ENCODE results near the gene PSMD13. TPM values are rescaled to one million over a fixed set of nuclear protein-coding genes. Genes with fewer than 3 reads are reported as not detected.

Gene PSMD13
- total and polyA plus RNA-seq, 7 donors: 108 to 265 (median 171) TPM

DNA sequence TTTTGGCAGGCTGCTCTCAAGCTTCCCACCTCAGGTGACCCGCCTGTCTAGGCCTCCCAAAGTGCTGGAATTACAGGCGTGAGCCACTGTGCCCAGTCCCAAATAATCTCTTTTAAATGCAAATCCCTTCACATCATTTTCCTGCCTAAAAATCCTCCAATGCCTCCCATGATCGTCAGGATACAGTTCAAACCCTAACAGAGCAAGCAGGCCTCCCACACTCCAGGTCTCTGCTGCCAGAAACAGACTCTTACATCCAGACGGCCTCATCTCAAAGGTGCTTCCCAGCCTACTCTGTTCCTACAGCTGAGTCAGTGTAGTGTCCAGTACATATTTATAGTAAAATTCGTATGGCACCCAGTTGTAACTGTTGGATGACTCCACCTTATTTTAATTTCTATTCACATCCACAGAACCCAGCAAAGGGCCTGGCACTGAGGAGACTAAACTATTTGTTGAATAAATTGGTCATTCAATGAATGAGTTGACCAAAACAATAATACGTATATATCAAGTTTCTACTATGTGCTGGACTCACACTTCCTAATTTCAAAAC lies 8.9 kb upstream of the PSMD13 start:
- Histone ChIP-seq H3K4me3 (no peak overlapping the region), H3K27ac (no peak overlapping the region), H3K27me3 (ENCODE audit: insufficient read depth in 3 of 3, low read length in 2 of 3) (no peaks in the 10 kb centered on the region), H3K9me3 (no peaks in the 10 kb centered on the region), H3K36me3 (ENCODE audit: insufficient read depth in 1 of 2, low read depth in 1 of 2) (peaks cover 3 to 45% of the 10 kb centered on the region in 2 donors), H3K4me1 (no peaks in the 10 kb centered on the region)
- intact Hi-C loops (cut with DNase I): no loop called here
- ATAC-seq: peak in 1 of 4 donors; percentile 42
- DNase-seq: no peak
- TF ChIP-seq, protein P1, sequence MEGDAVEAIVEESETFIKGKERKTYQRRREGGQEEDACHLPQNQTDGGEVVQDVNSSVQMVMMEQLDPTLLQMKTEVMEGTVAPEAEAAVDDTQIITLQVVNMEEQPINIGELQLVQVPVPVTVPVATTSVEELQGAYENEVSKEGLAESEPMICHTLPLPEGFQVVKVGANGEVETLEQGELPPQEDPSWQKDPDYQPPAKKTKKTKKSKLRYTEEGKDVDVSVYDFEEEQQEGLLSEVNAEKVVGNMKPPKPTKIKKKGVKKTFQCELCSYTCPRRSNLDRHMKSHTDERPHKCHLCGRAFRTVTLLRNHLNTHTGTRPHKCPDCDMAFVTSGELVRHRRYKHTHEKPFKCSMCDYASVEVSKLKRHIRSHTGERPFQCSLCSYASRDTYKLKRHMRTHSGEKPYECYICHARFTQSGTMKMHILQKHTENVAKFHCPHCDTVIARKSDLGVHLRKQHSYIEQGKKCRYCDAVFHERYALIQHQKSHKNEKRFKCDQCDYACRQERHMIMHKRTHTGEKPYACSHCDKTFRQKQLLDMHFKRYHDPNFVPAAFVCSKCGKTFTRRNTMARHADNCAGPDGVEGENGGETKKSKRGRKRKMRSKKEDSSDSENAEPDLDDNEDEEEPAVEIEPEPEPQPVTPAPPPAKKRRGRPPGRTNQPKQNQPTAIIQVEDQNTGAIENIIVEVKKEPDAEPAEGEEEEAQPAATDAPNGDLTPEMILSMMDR (IDR thresholded peaks at IDR 0.05): no peak
- WGBS, 3 donors: 82 to 83% (median 83%) methylated on average over 6 of the region's 6 CpGs

DNA sequence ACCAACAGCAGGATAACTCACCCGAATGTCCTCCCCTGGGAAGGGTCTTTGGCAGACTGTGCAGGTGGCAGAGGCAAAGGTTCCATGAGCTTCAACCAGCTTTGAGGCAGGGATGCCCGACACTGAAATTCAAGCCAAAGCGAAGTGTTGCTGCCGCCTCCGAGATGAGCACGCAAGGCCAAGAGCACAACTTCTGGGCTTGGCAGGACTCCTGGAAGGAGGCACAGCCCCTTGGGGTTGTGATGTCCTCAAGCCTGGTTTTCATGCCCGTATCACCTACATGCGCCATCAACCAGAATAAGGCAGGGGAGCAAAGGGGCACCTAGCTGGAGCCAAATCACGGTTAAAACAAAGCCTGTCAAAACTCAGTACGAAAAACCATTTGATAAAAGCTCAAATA lies 6.3 kb upstream of the PSMD13 start:
- no peak overlapping the region for H3K4me3 ChIP-seq
- no peaks in the 10 kb centered on the region for H3K9me3 ChIP-seq
- H3K36me3 ChIP-seq (ENCODE audit: insufficient read depth in 1 of 2, low read depth in 1 of 2): peaks cover 3 to 47% of the 10 kb centered on the region in 2 donors
- intact Hi-C loops (cut with DNase I): loop anchor here in 1 of 2 donors (10.0 kb wide), 1 partner anchor 274 kb away; the partner anchor contains the start of gene RNH1
- no peak for DNase-seq
- no peak for ATAC-seq
- no peaks in the 10 kb centered on the region for H3K27me3 ChIP-seq (ENCODE audit: insufficient read depth in 3 of 3, low read length in 2 of 3)
- H3K4me1 ChIP-seq: peaks cover 7% of the 10 kb centered on the region
- TF ChIP-seq, protein P1 (IDR thresholded peaks at IDR 0.05): no peak
- WGBS, 3 donors: 87 to 92% (median 88%) methylated on average over 10 of the region's 10 CpGs
- no peak overlapping the region for H3K27ac ChIP-seq

DNA sequence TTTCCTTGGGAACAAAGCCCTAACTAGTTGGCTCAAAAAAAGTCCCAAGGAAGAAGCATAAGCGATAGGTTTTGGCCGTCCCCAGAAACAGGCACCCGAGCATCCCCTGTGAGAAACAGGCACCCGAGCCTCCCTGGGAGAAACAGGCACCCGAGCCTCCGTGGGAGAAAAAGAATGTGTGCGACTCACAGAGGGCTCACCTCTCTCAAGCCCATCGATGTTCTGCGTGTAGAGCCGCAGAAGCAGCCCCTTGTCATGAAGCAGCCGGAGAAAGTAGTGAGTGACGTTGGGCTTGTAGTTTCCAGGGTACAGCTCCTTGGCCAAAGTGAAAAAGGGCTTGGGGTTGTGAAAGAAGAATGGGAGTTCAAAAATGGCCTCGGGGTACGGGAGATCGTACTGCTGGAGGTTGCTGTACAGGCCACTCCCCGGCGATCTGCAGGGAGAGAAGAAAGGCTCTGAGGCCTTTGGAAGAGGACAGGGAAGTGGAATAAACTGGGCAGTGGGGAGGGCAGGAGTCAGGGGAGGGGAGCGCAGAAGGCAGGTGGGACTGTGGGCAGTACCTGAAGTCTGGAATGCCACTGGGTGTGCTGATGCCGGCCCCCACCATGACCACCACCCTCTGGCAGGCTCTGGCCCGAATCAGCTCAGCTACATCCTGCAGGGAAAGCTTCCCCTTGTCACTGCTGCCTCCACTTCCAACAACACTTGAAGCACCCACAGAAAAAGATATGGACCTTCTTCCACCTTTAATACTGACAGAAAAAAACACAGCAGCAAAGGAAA lies 3.8 kb upstream of the PSMD13 start:
- TF ChIP-seq, protein P1 (IDR thresholded peaks at IDR 0.05): no peak
- 88 to 94% (median 92%) methylated on average over 20 of the region's 20 CpGs for WGBS, 3 donors
- no peak overlapping the region for H3K4me3 ChIP-seq
- H3K27me3 ChIP-seq (ENCODE audit: insufficient read depth in 3 of 3, low read length in 2 of 3): no peaks in the 10 kb centered on the region
- peaks cover 14% of the 10 kb centered on the region for H3K4me1 ChIP-seq
- DNase-seq (no peak), ATAC-seq (no peak)
- H3K27ac ChIP-seq: no peak overlapping the region
- H3K9me3 ChIP-seq: no peaks in the 10 kb centered on the region
- intact Hi-C loops (cut with DNase I): loop anchor here (2.0 to 10.0 kb wide), 2 partner anchors 24 to 272 kb away; partner anchors contain the start of gene RNH1 (in 1 of the 2)
- H3K36me3 ChIP-seq (ENCODE audit: insufficient read depth in 1 of 2, low read depth in 1 of 2): peaks cover 3 to 40% of the 10 kb centered on the region in 2 donors

- Histone ChIP-seq H3K9me3 (no peaks in the 10 kb centered on the region), H3K4me3 (peak overlapping the region; percentile 86), H3K36me3 (ENCODE audit: insufficient read depth in 1 of 2, low read depth in 1 of 2) (peaks cover 3 to 41% of the 10 kb centered on the region in 2 donors), H3K27me3 (ENCODE audit: insufficient read depth in 3 of 3, low read length in 2 of 3) (no peaks in the 10 kb centered on the region), H3K27ac (no peak overlapping the region), H3K4me1 (peaks cover 30% of the 10 kb centered on the region)
- DNase-seq: no peak
- WGBS, 3 donors: 78 to 82% (median 80%) methylated on average over 8 of the region's 8 CpGs
- intact Hi-C loops (cut with DNase I): loop anchor here (5.0 to 10.0 kb wide), 3 partner anchors 33 to 270 kb away; partner anchors contain the start of gene RNH1 (in 1 of the 2)
- TF ChIP-seq, protein P1 (IDR thresholded peaks at IDR 0.05): no peak
- ATAC-seq: no peak
These were observed 1.6 kb upstream of the PSMD13 start for GRCh38 chr11:235180-235579.
